GM20000 (cell line): ENCODE measurements around the gene SEZ6.

ENCODE experiments used
- DNase-seq: peaks from one replicate; pipeline ENCODE4 v3.0.0; 2012; ENCODE audit warnings: low spot score
- TF ChIP-seq, protein P1 (sequence below): IDR thresholded peaks from 2 replicates; pipeline ENCODE4 v1.5.1; 2012; ENCODE audit warnings: mild to moderate bottlenecking, control low read depth; ENCODE audit errors: extremely low read depth, missing control alignments

SEZ6 gene

DNA sequence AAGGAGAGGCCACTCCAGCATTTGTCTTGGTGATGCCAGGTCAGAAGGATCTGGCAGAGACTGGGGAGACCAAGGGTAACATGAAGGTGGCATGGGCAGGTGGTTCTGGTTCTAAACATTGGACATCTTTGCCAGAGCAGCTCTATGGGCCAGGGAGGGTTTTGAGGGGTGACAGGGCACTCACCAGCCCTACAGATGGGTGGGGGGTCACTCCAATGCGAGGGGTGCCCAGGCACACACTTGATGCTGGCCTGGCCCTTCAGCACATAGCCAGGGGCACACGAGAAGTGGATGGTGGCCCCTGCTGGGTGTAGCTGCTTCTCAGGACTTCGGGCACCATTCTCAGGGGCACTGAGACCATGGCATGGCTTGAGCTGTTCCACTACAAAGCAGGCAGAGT is 49.0 kb downstream of the SEZ6 start:
- TF ChIP-seq, protein P1, sequence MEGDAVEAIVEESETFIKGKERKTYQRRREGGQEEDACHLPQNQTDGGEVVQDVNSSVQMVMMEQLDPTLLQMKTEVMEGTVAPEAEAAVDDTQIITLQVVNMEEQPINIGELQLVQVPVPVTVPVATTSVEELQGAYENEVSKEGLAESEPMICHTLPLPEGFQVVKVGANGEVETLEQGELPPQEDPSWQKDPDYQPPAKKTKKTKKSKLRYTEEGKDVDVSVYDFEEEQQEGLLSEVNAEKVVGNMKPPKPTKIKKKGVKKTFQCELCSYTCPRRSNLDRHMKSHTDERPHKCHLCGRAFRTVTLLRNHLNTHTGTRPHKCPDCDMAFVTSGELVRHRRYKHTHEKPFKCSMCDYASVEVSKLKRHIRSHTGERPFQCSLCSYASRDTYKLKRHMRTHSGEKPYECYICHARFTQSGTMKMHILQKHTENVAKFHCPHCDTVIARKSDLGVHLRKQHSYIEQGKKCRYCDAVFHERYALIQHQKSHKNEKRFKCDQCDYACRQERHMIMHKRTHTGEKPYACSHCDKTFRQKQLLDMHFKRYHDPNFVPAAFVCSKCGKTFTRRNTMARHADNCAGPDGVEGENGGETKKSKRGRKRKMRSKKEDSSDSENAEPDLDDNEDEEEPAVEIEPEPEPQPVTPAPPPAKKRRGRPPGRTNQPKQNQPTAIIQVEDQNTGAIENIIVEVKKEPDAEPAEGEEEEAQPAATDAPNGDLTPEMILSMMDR, result no peak
- DNase-seq, result no peak

DNA sequence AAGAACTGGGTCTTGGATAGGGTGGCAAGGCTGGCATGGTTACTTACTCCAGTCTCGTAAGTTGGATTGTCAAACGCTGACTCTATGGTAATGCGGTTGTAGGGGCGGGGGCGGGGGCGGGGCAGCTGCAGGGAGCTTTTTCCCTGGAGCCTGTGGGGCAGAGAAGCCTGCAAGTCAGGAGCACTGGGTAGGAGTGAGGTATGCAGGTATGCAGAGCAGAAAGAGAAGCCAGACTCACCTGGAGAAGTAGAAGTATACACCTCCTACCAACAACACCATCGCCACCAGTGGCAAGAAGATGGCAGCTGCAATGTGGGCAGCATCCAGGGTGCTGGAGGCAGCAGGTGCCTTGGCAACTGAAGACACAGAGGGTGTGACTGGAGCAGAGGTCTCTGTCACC is 49.7 kb downstream of the SEZ6 start:
- TF ChIP-seq, protein P1, result no peak
- DNase-seq, result no peak

DNA sequence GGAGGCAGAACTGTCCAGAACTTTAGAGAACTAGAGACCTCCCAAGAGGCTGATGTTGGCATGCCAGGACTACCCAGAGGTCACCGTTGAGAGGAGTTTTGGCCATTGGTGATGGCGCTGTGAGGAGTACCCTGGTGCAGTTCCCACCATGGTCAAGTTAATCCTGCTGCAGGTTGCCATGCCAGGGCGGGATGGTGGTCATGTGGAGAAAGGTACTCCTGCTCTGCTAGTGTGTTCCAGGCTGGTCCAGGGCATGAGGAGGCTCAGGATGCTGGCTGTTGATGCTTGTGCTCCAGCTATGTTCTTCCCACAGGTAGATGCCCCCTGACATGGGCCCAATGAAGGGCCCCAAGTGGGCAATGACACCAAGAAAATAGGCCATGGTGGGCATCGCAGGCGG is 50.4 kb downstream of the SEZ6 start:
- TF ChIP-seq, protein P1, result no peak
- DNase-seq, result no peak

DNA sequence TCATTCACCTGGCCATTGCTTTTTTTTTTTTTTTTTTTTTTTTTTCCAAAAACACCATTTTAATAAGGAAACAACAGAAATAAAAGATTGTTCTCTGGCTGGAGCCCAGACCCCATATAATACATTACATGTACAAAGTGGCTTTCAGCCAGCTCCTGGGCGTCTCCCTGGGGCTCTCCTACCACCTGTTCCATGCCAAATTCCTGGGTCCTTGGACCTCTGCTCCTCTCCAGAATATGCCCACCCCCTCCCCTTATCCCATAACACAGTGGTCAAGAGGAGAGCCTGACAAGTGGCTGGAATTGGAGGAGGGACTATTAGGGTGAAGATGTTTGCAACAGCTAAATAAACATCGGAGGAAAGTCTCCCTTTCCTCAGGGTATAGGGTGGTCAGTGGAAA is 50.9 kb downstream of the SEZ6 start:
- TF ChIP-seq, protein P1, result no peak
- no peak for DNase-seq

DNA sequence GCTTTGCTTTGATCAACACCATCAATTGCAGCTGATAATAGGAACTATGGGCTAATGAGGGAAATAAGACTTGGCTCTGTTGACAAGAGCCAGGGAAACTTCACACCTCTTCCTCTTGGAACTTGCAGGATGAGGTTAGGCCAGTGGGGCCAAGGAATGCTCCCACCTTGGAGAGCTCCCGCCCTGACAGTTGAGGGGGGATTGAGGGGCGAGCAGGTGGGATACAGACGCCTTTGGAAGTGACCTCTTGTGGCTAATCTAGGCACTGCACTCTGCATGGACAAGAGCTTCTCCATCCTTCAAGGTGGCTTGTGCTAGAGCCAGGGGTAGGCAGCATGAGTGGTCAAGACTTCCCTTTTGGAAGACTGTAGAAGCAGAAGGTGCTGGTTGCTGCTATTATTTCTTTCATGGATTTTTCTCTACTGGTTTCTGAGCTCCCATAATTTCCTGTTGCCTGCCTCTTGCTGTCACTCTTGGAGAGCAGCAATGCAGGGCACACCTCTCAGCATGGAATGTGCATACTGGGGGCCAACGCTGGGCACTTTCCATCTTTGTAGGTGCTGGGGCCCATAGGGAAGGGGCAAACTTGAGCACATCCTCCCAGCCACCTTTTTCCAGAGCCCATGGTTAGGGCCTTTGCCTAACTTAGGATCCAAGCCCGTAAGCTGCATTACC is 52.3 kb downstream of the SEZ6 start:
- DNase-seq, result peak; percentile 64
- TF ChIP-seq, protein P1, result peak; percentile 82

DNA sequence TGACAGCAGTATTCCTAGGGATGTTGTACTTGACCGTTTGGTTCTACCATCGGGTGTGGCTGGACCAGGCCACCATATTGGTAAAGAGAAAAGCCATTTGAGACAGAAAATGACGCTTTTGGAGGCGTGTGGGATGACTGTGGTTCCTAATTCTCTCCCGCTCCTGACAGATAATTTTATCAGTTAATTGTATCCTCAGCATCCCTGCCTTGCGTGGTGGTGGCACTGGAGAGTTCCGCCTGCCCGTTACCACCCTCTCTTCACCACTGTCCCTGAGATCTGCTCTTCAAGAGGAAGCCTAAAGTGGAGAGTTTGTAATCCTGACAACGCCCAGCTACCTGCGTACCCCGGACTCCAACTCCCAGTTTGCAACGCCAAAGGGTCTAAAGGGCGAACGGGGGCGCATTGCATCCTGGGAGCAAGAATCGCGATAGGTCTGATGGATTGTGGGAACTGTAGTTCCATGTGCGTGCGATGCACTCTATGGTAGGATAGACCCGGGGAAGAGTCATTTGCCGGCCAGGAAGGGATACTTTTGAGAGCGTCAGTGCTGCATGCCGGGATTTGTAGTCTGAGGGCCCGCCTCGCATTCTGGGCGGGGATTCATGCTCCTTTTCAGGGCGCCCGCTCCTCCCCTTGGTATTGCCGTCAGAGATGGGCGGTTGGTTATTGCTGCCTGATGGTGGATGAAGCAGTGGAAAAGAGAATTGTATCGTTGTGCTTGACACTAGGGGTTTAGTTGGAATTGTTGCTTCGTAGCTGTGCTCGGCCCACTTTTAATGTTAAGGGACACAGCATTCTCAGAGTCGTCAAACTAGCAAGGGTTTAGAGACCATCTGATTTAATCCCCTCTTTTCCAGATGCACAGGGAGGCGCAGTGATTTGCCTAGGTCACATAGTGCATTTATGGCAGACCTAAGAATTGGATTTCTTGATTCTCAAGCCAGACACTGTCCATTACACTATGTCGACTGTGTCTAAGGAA is 53.5 kb downstream of the SEZ6 start:
- peak; percentile 91 for DNase-seq
- TF ChIP-seq, protein P1, result no peak

DNA sequence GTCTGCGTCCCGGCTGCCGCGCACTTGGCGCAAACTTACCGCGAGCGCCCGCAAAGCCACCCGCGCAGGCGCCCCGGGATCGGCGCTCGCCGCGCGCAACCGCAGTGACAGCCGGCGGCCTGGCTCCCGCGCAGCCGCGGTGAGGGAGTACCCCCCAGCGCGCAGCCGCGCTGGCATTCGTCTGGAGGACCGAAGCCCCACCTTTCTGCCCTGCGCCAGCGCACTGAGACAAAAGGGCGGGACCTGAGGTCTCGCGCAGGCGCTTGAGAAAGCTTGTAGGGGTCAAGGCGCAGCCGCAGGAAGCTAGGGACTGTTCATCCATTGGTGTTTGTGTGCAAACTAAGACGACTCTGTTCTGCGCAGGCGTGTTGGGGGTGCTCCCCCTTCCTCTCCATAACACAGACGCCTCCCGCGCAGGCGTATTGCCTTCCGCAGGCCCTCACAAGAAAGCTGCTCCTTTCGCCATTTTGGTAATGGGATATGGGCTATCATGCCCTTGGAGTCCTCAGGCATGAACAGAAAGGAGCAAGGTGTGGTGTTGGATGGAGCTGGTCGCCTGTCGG is 54.3 kb downstream of the SEZ6 start, which contains the start of gene PHF12:
PHF12 (minus strand) TSS at position 91 of the 563 bp plus-strand sequence. CDS start 558 bp downstream, outside the sequence.
- TF ChIP-seq, protein P1, result no peak
- peak; percentile 95 for DNase-seq
